Measurements from ENCODE around the gene CEBPG.
A peak's percentile ranks its signal among the peaks of the same experiment; 100 is the strongest.

CEBPG gene

DNA sequence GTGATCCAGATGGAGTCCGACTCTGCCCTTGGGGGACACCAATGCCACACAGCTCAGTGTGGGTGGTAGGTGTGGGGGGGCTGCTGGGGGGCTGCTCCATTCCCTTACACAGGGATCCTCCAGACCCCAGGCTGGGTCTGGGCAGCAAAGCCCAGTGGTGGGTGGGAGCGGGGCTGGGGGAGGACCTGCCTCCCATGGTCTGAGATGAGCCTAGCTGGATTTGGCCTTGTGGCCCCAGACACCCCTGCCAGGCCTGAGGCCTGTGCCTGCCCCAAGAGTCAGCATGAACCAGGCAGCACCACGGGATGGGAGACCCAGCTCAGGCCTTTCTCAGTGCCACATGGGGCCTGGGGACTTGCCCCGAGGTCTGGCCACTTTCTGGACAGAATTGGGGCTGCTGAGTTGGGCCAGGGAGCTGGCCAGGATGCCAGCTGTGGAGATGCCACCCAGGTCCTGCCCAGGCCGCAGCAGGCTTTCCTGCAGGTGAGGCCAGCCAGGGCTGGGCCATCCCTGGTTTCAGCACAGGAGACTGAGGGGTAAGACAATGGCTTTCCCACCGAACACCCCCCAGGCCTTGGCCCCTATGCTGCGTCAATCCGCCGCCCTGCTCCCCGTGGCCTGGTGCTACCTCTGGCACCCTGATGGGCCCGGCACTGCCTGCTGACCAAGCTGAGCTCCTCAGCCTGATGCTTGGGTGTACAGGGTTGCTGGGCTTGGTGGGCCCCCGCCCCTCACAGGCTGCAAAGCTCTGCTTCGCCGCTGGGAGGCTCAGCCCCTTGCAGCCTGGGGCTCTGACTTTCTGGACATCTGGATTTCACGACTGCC, 24.2 kb downstream of the CEBPG start:
- DNase-seq: no peak

DNA sequence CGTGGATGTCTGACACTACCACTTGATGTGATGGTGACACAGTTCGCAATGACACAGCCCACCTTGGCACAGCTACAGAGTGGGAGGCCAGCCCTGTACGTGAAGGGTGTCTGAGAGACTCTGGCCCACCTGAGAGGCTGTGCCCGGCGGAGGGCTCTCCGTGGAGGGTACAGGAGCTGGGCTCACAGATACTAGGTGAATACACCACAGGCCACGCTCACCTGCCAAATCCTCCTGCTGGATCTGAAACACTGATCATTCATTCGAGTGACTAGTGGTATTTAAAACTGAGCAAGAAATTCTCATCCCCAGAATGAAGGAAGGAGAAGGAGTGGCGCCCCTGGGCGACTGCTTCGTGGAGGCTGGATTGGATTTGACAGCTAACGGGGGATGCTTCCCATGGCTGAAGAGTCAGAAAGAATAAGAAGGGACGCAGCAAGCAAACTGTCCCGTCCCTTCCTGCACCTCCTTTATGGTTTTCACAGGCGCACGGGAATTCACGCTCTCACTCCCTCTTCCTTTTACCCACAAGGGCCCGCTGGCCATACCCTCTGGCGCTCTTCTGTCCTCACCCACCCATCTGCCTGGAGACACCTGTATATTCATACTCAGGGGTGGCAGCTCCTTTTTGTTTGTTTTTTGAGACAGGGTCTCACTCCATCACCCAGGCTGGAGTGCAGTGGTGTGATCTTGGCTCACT, 25.0 kb downstream of the CEBPG start:
- no peak for DNase-seq

DNA sequence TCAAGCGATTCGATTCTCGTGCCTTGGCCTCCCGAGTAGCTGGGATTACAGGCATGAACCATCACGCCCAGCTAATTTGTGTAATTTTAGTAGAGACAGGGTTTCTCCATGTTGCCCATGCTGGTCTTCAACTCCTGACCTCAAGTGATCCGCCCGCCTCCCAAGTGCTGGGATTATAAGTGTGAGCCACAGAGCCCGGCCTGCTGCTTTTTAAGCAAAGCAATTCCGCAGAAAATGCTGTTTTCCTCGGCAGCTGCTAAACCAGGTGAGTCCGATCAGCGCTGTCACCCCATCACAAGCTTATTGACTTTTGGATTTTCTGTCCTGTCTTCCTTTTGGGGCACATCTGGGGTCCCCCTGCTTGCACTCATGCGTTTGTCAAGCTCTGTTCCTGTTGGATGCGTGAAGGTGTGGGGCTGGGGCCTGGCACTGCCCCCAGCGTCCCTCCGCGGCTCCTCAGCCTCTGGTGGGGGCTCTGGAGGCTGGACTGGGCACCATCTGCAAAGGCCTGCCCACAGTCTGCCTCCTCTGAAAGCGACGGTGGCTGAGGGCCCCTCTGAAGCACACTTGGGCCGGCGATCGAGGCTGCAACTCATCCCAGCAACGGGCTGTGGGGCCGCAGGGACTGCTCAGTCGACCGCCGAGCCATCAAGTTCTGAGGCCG, 25.7 kb downstream of the CEBPG start:
- no peak for DNase-seq

DNA sequence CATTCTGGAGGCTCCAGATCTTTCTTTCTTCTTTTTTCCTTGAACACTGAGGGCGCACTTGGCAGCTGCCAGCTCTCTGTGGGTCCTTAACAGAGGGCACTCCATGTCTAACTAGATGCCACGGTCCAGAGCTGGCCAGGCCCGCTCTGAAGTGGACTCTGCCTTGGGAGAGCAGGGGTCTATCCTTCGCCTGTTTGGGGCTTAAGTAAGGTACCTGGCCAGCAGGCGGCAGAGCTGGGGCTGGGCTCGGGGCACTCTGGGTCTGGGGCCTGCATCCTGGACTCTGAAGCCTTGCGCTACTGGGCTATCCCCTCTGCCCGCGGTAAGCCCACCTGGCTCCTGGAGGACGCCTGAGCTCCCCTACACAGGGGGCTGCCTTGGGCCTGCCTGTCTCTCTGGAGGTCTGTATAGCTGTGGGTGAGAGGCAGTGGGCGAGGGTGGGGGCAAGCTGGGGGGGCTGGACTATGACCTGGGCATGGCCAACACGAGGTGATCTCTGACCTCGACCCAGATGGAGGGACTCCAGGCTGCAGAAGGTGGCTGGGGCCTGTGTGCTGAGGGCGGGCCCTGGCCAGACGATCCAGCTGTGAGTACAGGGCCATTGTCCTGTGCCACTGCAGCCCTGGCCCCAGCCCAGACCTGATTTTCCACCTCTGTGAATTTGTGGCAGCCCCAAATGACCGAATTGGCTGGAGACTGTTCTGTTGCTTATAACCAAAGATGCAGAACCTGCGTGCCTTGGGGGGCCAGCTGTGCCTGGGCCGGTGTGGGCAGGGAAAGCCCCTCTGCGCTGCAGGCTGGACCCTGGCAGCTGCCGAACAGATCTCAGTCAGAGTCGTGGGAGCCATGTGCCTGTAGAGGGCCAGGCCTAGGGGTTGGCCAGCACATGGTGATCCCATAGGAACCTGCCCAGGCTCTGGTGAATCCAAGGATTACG, 26.5 kb downstream of the CEBPG start:
- DNase-seq: no peak

DNA sequence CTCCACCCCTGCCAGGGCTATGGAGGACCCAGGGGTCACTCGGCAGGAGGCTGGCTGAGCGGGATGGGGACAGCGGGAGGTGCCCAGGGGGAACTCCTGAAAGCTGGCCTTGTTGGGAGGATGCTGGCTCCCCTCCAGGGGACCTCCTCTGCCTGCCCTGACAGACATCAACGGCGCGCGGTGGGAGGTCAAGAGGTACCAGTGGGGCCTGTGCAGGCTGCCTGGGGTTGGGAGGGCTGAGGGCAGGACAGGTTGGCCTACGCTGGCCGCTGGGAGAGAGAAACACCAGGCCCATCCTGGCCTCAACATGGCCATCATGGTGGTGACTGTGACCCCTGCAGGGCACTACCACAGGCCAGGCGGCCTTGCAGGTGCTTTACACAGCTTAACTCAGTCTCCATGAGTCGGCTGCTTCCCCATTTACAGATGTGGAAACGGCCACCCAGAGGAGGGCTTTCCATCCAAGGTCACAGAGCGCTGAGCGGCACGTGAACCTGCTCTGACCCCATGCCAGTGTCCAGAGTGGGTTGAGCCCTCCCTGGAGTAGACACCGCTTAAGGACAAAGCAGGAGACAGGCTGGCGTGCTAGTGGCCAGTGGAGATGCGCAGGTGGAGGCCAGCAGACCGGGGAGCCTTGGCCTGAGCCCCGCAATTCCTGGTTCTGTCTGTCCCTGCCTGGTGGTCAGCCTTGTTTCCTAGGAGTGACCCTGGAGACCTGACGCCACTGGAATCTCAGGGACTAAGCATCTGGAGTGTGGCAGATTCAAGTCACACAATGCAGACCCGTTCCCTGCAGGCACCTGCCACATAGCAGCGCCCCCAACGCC, 27.6 kb downstream of the CEBPG start:
- no peak for DNase-seq

DNA sequence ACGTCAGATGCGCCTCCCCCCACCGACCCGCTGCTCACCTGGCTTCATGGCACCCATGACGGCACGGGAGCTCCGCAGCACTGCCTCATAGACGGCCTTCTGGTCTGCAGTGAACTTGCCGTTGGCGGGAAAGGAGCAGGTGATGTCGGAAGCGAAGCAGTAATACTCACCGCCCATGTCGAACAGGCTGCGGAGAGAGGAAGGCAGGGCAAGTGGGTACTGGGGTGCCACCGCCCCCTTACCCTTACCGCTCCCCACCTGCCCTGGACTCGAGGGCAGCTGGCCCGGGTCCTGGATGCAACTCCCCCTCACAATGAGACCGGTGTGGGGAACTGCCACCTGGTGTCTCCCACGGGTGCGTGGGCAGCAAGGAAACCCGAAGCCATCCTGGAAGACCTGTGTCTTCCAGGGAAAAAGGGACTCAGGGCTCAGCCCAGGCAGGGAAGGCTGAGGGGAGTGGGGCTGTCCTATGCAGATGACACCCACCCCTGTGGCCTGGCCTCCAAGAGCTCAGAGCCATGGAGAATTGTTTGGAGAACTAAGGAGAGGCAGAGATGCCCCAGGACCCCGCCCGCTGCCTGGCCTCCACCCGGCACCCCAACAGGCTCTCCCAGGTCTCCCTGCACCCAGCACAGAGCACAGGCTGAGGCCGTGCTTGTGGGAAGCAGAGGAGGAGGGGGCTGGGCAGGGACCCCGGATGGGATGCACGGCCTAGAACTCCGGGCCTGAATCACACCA, 28.3 kb downstream of the CEBPG start:
- no peak for DNase-seq

DNA sequence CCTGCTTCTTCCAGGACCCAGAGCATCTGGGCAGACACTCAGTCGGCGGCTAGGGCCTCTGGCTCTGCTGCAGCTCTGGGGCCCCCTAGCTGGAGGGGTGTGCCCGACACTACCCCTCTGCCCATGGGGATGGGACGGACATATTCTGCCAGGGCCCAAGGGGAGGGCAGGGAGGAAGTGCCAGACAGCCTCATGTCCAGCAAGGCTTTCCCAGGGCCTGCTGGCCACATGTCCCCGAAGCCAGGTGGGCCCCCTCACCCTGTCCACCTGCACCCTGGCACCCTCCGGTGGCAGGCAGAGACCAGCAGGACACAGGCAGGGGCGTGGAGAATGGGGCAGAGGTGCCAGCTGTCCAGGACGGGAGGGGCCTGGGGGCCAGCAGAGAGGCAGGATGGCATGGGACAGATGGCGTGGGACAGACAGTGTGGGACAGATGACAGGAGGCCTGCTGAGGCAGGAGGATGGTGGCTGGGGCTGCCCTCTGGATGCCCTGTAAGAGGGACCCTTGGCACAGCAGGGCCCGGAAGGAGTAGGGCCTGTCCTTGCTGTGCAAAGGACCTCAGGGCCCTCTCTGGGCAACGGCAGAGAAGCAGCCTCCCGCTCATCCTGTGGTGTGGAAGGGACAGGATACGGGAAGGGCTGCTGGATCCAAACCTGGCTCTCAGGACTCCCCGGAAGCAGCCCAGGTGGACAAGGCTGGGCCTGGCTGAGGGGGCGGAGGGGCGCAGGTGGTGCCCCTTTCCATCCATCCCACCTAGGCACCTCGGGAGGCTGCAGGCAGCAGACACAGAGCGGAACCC, 29.1 kb downstream of the CEBPG start:
- no peak for DNase-seq

DNA sequence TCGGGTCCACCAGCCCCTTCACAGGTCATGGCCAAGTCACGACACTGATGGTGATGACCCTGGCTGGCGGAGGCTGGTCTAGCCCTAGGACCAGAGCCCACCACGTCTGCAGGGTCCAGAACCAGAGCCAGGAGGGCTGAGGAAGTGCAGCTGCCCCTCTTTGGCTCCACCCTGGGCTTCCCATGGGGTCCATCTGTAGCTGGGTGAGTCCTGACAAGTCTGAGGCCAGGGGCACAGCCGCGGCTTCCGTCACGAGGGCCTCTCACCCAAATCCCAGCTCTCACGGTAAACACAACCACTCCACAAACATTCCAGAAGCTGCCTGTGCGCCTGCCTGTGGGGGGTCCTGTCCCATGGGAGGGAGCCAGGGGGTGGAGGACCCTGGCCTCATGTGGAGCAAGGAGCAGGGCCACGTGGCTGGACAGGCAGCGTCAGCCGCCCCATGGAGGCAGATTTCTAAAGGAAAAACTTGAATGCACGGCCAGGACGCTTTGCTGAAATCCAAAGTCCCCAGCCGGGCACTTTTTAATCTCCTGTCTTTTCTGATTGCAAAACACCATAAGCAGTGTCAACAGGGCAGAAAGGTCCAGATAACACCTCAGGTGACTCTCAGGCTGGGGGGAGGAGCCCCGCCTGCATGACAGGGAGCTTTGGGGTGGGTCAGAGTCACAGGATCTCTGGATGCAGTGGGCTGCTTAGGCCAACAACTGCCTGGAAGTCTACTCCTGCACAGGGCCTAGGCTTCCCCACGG, 29.9 kb downstream of the CEBPG start:
- no peak for DNase-seq

DNA sequence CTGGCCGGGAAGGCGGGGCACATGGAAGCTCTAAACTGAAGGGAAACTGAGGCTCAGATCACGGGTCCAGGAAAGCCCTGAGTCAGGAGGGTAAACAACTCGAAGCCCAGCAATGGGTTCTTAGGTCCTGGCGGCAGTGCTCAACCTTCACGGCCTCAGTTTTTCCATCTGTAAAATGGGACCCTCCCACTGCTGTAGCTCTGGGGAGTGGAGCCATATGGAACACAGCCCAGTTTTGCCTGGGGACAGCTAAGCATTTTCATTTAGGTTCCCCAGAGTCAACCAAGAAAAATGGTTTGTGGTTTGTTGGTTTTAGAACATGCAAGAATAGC, 30.4 kb downstream of the CEBPG start:
- DNase-seq: no peak

DNA sequence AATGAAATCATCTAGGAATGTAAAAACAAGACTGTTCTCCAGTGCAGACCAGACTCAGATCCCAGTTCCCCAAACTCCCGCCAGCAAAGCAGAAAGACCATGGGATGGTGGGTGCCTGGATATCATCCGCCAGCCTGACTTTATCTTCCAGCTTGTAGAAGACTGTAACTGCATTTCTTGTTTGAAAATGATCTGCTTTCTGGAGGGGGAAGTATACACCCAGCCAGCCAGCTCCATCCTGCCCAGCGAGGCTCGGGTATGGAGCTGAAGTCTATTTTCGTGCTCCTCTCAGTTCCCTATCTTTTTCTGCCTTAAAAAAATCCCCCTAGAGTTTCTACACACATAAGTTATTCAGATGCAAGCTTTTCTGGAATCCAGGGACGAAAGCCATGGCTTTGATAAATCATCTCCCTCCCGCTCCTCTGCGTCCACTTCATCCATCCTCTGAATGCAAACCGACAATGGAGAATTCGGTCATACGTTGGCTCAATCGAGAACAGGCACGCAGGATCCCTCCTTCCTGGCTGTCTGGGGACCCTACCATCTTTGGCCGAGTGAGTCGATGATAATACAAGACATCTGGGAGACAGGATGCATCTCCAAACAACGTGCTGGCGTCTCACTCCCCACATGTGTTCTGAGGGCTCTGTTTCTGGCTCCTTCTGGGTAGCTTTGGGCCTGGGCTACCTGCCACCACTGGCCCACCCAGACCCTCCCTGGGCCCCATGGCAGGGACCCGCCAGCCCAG, 31.2 kb downstream of the CEBPG start:
- no peak for DNase-seq

DNA sequence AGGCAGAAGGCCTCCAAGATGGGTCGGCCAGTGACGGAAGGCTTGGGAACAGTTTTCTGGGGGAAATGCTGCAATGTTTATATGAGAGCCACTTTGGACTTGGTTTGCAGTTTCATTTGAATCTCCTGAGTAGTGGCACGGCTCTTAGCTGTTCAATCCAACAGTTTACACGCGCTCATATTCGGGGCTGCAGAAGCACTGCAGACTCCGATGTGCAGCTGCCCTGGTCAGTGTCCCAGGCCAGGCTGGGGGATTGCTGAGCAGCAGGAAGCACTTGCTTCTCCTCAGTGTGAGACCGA, 31.7 kb downstream of the CEBPG start:
- no peak for DNase-seq

DNA sequence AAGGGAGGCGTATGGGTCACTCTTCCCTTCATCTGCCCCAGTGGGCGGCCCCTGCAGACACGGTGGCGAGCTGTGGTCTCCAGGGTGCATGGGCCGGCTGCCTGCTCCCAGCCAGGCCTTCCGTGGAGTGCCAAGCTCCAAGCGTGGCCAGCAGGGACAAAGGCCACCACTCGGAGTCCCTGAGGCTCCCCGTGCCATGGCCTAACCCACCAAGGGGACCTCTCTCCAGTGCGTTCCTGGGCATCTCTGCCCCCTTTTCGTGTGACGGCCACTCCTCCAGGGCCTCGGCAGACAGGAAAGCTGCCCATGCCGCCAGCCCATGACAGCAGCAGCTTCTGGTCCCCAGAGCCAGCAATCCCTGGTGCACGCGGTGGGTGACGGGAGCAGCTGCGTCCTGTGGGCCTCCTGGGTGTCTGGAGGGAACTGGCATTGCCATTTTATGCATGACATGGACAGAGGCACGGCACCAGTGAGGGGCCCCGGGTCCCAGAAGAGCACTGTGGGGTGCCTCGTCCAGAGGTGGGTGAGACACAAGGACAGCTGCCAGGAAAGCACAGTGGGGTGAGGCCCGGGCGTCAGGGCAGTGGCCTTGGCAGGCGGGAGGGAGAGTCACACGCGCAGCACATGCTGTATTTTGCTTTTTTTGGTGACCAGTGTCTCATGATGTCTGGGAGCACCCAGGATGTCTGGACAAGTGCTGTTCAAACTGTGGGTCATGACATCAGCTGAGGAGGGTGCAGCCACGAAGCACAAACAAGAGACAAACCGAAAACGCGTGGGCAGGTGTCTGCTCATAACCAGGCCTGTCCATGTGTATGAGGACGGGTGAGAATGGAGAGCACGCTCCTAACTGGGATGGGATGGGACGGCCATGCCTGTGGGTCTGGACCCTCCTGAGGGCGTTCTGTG, 32.3 kb downstream of the CEBPG start:
- DNase-seq: no peak

DNA sequence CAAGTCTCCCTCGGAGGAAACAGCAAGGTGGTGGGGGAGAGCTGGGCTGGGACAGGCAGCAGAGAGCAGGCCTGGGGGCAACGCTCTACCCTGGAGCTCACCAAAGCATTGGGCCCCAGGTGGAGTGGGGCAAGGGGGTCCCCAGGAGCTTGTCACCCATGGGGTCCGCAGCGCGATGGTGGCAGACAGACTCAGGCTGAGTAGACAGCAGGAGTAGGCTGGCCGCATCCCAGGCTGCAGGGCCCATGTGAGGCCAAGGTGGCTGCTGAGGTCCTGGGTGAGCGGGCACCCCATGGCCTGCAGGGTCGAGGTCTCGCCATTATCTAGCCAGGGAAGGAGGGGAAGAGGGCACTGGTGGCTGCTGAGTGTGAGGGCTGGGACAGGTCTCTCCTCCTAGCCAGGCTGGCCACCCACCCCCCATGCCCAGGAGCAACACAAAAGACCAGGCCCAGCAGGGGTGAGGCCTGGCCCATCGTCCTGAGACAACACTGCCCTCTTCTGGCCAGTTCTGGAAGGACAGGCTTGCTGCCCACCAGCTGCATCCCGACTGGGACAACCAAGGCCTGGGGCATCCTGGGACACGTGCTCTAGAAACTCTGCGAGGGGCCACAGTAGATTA, 33.1 kb downstream of the CEBPG start:
- DNase-seq: peak; percentile 77

DNA sequence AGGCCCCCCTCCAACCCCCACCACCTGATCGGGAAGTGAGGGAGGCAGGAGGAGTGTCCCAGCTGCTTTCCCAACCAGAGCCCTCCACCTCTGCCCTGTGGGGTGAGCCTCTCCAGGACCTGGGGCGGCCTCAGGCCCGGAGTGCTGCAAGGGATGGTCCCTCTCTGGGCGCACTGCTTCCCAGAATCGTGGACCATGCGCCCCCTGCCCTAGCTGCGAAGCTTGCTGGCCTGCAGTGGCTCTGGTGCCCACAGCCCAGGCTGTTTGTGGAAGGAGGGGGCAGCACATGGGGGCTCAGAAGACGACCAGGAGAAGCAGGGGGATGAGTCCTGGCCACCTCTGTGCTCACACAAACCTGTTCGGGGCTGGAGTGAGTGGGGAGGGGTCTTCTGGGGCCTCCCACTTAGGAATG, 33.6 kb downstream of the CEBPG start:
- no peak for DNase-seq

DNA sequence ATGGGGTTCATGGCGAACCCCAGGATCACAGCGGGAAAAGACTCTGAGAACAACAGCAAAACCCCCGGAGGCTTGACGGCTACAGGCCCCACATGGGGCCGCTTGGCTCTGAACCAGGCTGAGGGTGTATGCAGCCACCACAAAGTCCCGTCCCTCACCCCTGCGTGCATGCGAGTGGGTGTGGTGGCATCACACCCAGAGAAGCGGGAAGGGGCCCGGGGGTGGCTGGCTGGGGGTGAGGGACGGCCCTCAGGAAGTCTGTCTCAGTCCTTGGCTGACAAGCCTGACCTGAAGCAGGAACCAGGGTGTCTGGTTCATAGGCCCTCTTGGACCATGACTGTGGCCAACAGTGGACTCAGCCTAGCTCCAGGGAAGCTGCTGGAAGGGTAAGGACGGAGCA, 34.2 kb downstream of the CEBPG start:
- no peak for DNase-seq

DNA sequence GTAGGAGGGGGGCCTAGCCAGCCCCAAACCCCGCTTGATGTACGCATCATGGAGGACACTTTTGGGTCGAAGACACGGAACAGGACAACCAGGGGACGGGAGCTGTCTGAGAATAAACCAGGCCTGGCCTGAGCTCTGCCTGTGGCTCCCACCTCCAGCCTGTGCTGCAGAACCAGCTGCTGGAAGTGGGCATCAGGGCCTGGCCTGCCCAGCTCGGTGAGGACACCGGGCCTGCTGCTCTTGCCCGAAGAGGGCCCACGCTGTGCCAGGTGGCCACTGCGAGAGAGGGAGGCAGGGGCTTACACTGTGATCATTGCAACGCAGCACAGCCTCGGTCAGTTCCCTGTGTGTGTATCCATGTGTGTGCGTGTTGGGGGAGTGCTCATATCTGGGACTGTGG, 34.6 kb downstream of the CEBPG start:
- no peak for DNase-seq

All from CD4-positive, alpha-beta T cell treated with Interleukin-6 for 4 hours (primary cell).